Ishikawa (cell line): ENCODE results near the gene KLHL8.

ENCODE experiments used
- CEBPB ChIP-seq: IDR thresholded peaks from 2 replicates; pipeline ENCODE4 v1.6.1; 2012
- CREB1 ChIP-seq: IDR thresholded peaks from 2 replicates; pipeline ENCODE4 v1.6.1; 2012; ENCODE audit warnings: low read depth
- EGR1 ChIP-seq: IDR thresholded peaks from 2 replicates; pipeline ENCODE4 v1.6.1; 2012
- EP300 ChIP-seq: IDR thresholded peaks from 2 replicates; pipeline ENCODE4 v1.6.1; 2012; ENCODE audit warnings: borderline replicate concordance
- FOXM1 ChIP-seq: IDR thresholded peaks from 2 replicates; pipeline ENCODE4 v1.6.1; 2012; ENCODE audit warnings: low read depth, borderline replicate concordance
- MAX ChIP-seq: IDR thresholded peaks from 2 replicates; pipeline ENCODE4 v1.6.1; 2012
- NFIC ChIP-seq: IDR thresholded peaks from 2 replicates; pipeline ENCODE4 v1.6.1; 2012
- RAD21 ChIP-seq: IDR thresholded peaks from 2 replicates; pipeline ENCODE4 v1.6.1; 2012; ENCODE audit warnings: low read depth
- REST ChIP-seq: IDR thresholded peaks from 2 replicates; pipeline ENCODE4 v1.6.1; 2012; ENCODE audit warnings: low read depth, mild to moderate bottlenecking
- TAF1 ChIP-seq: IDR thresholded peaks from 2 replicates; pipeline ENCODE4 v1.6.1; 2012; ENCODE audit warnings: low read depth, mild to moderate bottlenecking
- TCF12 ChIP-seq: IDR thresholded peaks from 2 replicates; pipeline ENCODE4 v1.6.1; 2012; ENCODE audit warnings: low read depth
- TEAD4 ChIP-seq: IDR thresholded peaks from 2 replicates; pipeline ENCODE4 v1.6.1; 2012
- USF1 ChIP-seq: IDR thresholded peaks from 2 replicates; pipeline ENCODE4 v1.6.1; 2012
- YY1 ChIP-seq: IDR thresholded peaks from 2 replicates; pipeline ENCODE4 v1.6.1; 2012; ENCODE audit warnings: low read depth
- ZBTB7A ChIP-seq: IDR thresholded peaks from 2 replicates; pipeline ENCODE4 v1.6.1; 2012; ENCODE audit warnings: low read depth

Gene KLHL8

GRCh38 chr4:87262886-87263285, 42.5 kb upstream of the KLHL8 start:
- TF ChIP-seq CREB1 (no peak), EGR1 (no peak), NFIC (no peak), CEBPB (no peak)

GRCh38 chr4:87260477-87260876, 40.1 kb upstream of the KLHL8 start:
- TF ChIP-seq TAF1 (no peak), MAX (no peak), NFIC (no peak), YY1 (no peak), TCF12 (no peak), USF1 (no peak), EGR1 (no peak), TEAD4 (no peak), RAD21 (no peak), ZBTB7A (no peak), REST (no peak), EP300 (no peak), CREB1 (no peak), CEBPB (no peak), FOXM1 (no peak)

GRCh38 chr4:87258677-87259076, 38.3 kb upstream of the KLHL8 start:
- TF ChIP-seq FOXM1 (no peak), EGR1 (no peak), TAF1 (no peak), NFIC (no peak), TCF12 (no peak), MAX (no peak), CREB1 (no peak), TEAD4 (no peak), EP300 (no peak), YY1 (no peak), REST (no peak), CEBPB (no peak)

GRCh38 chr4:87257523-87257922, 37.1 kb upstream of the KLHL8 start:
- TF ChIP-seq TAF1 = no peak
- TF ChIP-seq YY1 = no peak
- no peak for TF ChIP-seq USF1
- TF ChIP-seq REST = no peak
- no peak for TF ChIP-seq FOXM1
- TF ChIP-seq RAD21 = no peak
- no peak for TF ChIP-seq CREB1
- TF ChIP-seq EP300 = no peak
- no peak for TF ChIP-seq NFIC
- TF ChIP-seq TCF12 = no peak

- TF ChIP-seq EP300 (no peak), FOXM1 (no peak), TEAD4 (no peak), ZBTB7A (no peak), TCF12 (no peak)
These were observed 35.3 kb upstream of the KLHL8 start for GRCh38 chr4:87255755-87256154.
